ENCODE results near the gene CHURC1. TPM values are rescaled to one million over a fixed set of nuclear protein-coding genes. Genes with fewer than 3 reads are reported as not detected.

Gene CHURC1
- total RNA-seq, 1 experiment from 2014 or later: 48.5 TPM

- CTCF ChIA-PET: interaction anchor here (1.1 to 1.2 kb wide), 2 partner anchors 13 to 76 kb away, joined by 3 read pairs; no protein-coding TSS in a partner anchor
- Mint-ChIP-seq H3K36me3 (ENCODE audit: insufficient read depth, unreplicated experiment) (peaks cover 58% of the 10 kb centered on the region), H3K9me3 (ENCODE audit: low read depth, unreplicated experiment) (no peaks in the 10 kb centered on the region), H3K4me1 (ENCODE audit: low read depth, unreplicated experiment) (peaks cover 51% of the 10 kb centered on the region), H3K4me3 (ENCODE audit: low read depth, unreplicated experiment) (no peak overlapping the region), H3K27ac (ENCODE audit: unreplicated experiment) (peak overlapping the region; percentile 61), H3K27me3 (ENCODE audit: unreplicated experiment) (no peaks in the 10 kb centered on the region)
- TF ChIP-seq CTCF (IDR thresholded peaks at IDR 0.05; ENCODE audit: unreplicated experiment): no peak
- BruUV-seq (replicated peaks): no TSS peak
- intact Hi-C loops (cut with micrococcal nuclease; ENCODE audit: unreplicated experiment): loop anchor here (2.0 kb wide), 1 partner anchor 43 kb away; the partner anchor contains the start of gene FNTB
- no peak for DNase-seq
Observed at GRCh38 chr14:64943556-64943955, 29.3 kb downstream of the CHURC1 start.

- H3K4me3 Mint-ChIP-seq (ENCODE audit: low read depth, unreplicated experiment): no peak overlapping the region
- DNase-seq: no peak
- H3K9me3 Mint-ChIP-seq (ENCODE audit: low read depth, unreplicated experiment): no peaks in the 10 kb centered on the region
- BruUV-seq (replicated peaks): no TSS peak
- no peaks in the 10 kb centered on the region for H3K27me3 Mint-ChIP-seq (ENCODE audit: unreplicated experiment)
- peak overlapping the region; percentile 33 for H3K27ac Mint-ChIP-seq (ENCODE audit: unreplicated experiment)
- CTCF ChIA-PET: no interaction called here
- TF ChIP-seq CTCF (IDR thresholded peaks at IDR 0.05; ENCODE audit: unreplicated experiment): no peak
- intact Hi-C loops (cut with micrococcal nuclease; ENCODE audit: unreplicated experiment): no loop called here
- peaks cover 53% of the 10 kb centered on the region for H3K36me3 Mint-ChIP-seq (ENCODE audit: insufficient read depth, unreplicated experiment)
- peaks cover 46% of the 10 kb centered on the region for H3K4me1 Mint-ChIP-seq (ENCODE audit: low read depth, unreplicated experiment)
Observed at GRCh38 chr14:64944041-64944440, 29.8 kb downstream of the CHURC1 start.

GRCh38 chr14:64944861-64945260 lies 30.6 kb downstream of the CHURC1 start:
- no peaks in the 10 kb centered on the region for H3K9me3 Mint-ChIP-seq (ENCODE audit: low read depth, unreplicated experiment)
- intact Hi-C loops (cut with micrococcal nuclease; ENCODE audit: unreplicated experiment): no loop called here
- H3K4me3 Mint-ChIP-seq (ENCODE audit: low read depth, unreplicated experiment): no peak overlapping the region
- CTCF ChIA-PET: no interaction called here
- peak overlapping the region; percentile 8 for H3K27ac Mint-ChIP-seq (ENCODE audit: unreplicated experiment)
- H3K36me3 Mint-ChIP-seq (ENCODE audit: insufficient read depth, unreplicated experiment): peaks cover 45% of the 10 kb centered on the region
- BruUV-seq (replicated peaks): no TSS peak
- H3K27me3 Mint-ChIP-seq (ENCODE audit: unreplicated experiment): no peaks in the 10 kb centered on the region
- no peak for TF ChIP-seq CTCF (IDR thresholded peaks at IDR 0.05; ENCODE audit: unreplicated experiment)
- peaks cover 38% of the 10 kb centered on the region for H3K4me1 Mint-ChIP-seq (ENCODE audit: low read depth, unreplicated experiment)
- DNase-seq: no peak

GRCh38 chr14:64945431-64946178 lies 31.4 kb downstream of the CHURC1 start:
- H3K27ac Mint-ChIP-seq (ENCODE audit: unreplicated experiment): peak overlapping the region; percentile 8

More at GRCh38 chr14:64945431-64946178, 31.4 kb downstream of the CHURC1 start:
- TF ChIP-seq CTCF (IDR thresholded peaks at IDR 0.05; ENCODE audit: unreplicated experiment): no peak
- CTCF ChIA-PET: no interaction called here
- H3K9me3 Mint-ChIP-seq (ENCODE audit: low read depth, unreplicated experiment): no peaks in the 10 kb centered on the region
- no peak for DNase-seq
- peaks cover 38% of the 10 kb centered on the region for H3K36me3 Mint-ChIP-seq (ENCODE audit: insufficient read depth, unreplicated experiment)
- BruUV-seq (replicated peaks): no TSS peak
- H3K27me3 Mint-ChIP-seq (ENCODE audit: unreplicated experiment): no peaks in the 10 kb centered on the region
- intact Hi-C loops (cut with micrococcal nuclease; ENCODE audit: unreplicated experiment): no loop called here
- peaks cover 30% of the 10 kb centered on the region for H3K4me1 Mint-ChIP-seq (ENCODE audit: low read depth, unreplicated experiment)
- H3K4me3 Mint-ChIP-seq (ENCODE audit: low read depth, unreplicated experiment): no peak overlapping the region
